Endothelial cell of umbilical vein (primary cell): Measurements from ENCODE around the gene C7orf33. TPM values are rescaled to one million over a fixed set of nuclear protein-coding genes. Genes with fewer than 3 reads are reported as not detected.

ENCODE experiments used
- BruUV-seq: library from RNA; stranded (reverse); fragments of 400-500 nt; replicated peaks from 2 replicates; lab custom pipeline; 2021; lab: Mats Ljungman, UMichigan
- CTCF ChIA-PET: fragments of 300-600, 350-600 bp; sonication (Branson Sonifier 250); formaldehyde crosslinking; loops from one replicate; lab custom pipeline; 2021; ENCODE audit warnings: antibody characterized with exemption, inconsistent platforms; lab: Charles Lee
- POLR2A ChIA-PET: fragments of 300-600, 350-600 bp; sonication (Branson Sonifier 250); formaldehyde crosslinking; loops from one replicate; lab custom pipeline; 2021; ENCODE audit warnings: antibody characterized with exemption, inconsistent platforms; lab: Charles Lee
- DNase-seq: peaks from one replicate; pipeline ENCODE4 v3.0.0-alpha.2; 2011; ENCODE audit warnings: low read depth, low spot score
- FAIRE-seq: peaks from 2 replicates; lab custom pipeline; 2011; peaks lifted over from hg19 to GRCh38; lab: Jason Lieb, UNC
- H2AFZ ChIP-seq: 2 replicates; pipeline ENCODE4 v1.6.0; 2012; ENCODE audit warnings: low read depth, low read length, control low read depth, inconsistent platforms
- H3K27ac ChIP-seq: 2 replicates; pipeline ENCODE4 v1.5.1; 2011; ENCODE audit warnings: low read depth, mild to moderate bottlenecking, control low read depth, low read length, moderate library complexity; ENCODE audit not compliant: insufficient read depth
- H3K27me3 ChIP-seq, 2 experiments: 2 replicates each; pipeline versions ENCODE4 v1.6.0 to v1.6.1; 2011; ENCODE audit warnings: low read length in 2 of 2, mixed read lengths in 1 of 2; ENCODE audit not compliant: control insufficient read depth in 2 of 2, insufficient read depth in 2 of 2
- H3K36me3 ChIP-seq, 2 experiments: 2 replicates in 1 of 2; 3 replicates in 1 of 2; pipeline ENCODE4 v1.5.1; 2011; ENCODE audit warnings: low read length in 2 of 2, mild to moderate bottlenecking in 1 of 2, moderate library complexity in 1 of 2; ENCODE audit not compliant: control insufficient read depth in 2 of 2, insufficient read depth in 2 of 2; ENCODE audit errors: extremely low read depth in 1 of 2
- H3K4me1 ChIP-seq: 3 replicates; pipeline ENCODE4 v1.5.1; 2011; ENCODE audit warnings: mild to moderate bottlenecking, low read length; ENCODE audit not compliant: control insufficient read depth, insufficient read depth; ENCODE audit errors: extremely low read depth
- H3K4me2 ChIP-seq: 2 replicates; pipeline ENCODE4 v1.6.1; 2011; ENCODE audit warnings: low read length, control low read depth, mixed read lengths; ENCODE audit not compliant: insufficient read depth
- H3K4me3 ChIP-seq, 3 experiments: fragments of 200-600 bp in 1 of 3; sonication (generic), shearing (Covaris generic) in 1 of 3; replicated peaks in 1 of 3; 2 replicates each; pipeline ENCODE4 v1.5.1; 2011 to 2016; ENCODE audit warnings: control low read depth in 3 of 3, low read length in 3 of 3, mild to moderate bottlenecking in 2 of 3, inconsistent platforms in 1 of 3, low read depth in 1 of 3, moderate library complexity in 1 of 3; ENCODE audit not compliant: insufficient read depth in 1 of 3
- H3K79me2 ChIP-seq: 2 replicates; pipeline ENCODE4 v1.6.0; 2012; ENCODE audit warnings: low read length, inconsistent platforms; ENCODE audit not compliant: control insufficient read depth, insufficient read depth
- H3K9ac ChIP-seq: replicated peaks from 2 replicates; pipeline ENCODE3; 2011; ENCODE audit warnings: low read length, control low read depth; ENCODE audit not compliant: insufficient read depth; ENCODE audit errors: extremely low read depth
- H3K9me1 ChIP-seq: replicated peaks from 3 replicates; pipeline ENCODE4 v1.6.0; 2011; ENCODE audit warnings: mild to moderate bottlenecking, low read length; ENCODE audit not compliant: control insufficient read depth, insufficient read depth; ENCODE audit errors: extremely low read depth
- H3K9me3 ChIP-seq: replicated peaks from 2 replicates; pipeline ENCODE4 v1.5.1; 2012; ENCODE audit warnings: low read length, inconsistent platforms; ENCODE audit not compliant: control insufficient read depth, insufficient read depth
- H4K20me1 ChIP-seq: replicated peaks from 2 replicates; pipeline ENCODE3; 2011; ENCODE audit warnings: mild to moderate bottlenecking, low read length; ENCODE audit not compliant: control insufficient read depth, insufficient read depth; ENCODE audit errors: extremely low read depth
- EZH2 ChIP-seq: IDR thresholded peaks from 2 replicates; pipeline ENCODE4 v1.6.1; 2012; ENCODE audit warnings: borderline replicate concordance, low read depth, mild to moderate bottlenecking, moderate library complexity, low read length, inconsistent platforms; ENCODE audit not compliant: severe bottlenecking
- FOS ChIP-seq: IDR thresholded peaks from 2 replicates; pipeline ENCODE4 v1.6.1; 2011; ENCODE audit warnings: mild to moderate bottlenecking, low read length, moderate library complexity, borderline replicate concordance; ENCODE audit not compliant: insufficient read depth
- GATA2 ChIP-seq: IDR thresholded peaks from 2 replicates; pipeline ENCODE4 v1.7.0; 2011; ENCODE audit warnings: low read depth, mild to moderate bottlenecking, moderate library complexity, mixed read lengths, low read length; ENCODE audit not compliant: insufficient read length, insufficient read depth
- JUN ChIP-seq: IDR thresholded peaks from 2 replicates; pipeline ENCODE4 v1.6.1; 2011; ENCODE audit warnings: borderline replicate concordance, low read depth; ENCODE audit not compliant: insufficient read length, insufficient read depth
- MYC ChIP-seq: IDR thresholded peaks from one replicate; pipeline ENCODE4 v1.6.1; 2011; ENCODE audit warnings: mild to moderate bottlenecking, low read depth, low read length
- POLR2A ChIP-seq: IDR thresholded peaks from 2 replicates; pipeline ENCODE4 v1.6.1; 2012; ENCODE audit warnings: low read depth, mild to moderate bottlenecking, control low read depth, low read length
- POLR2AphosphoS5 ChIP-seq: IDR thresholded peaks from 2 replicates; pipeline ENCODE4 v1.6.1; 2012; ENCODE audit warnings: low read depth, mild to moderate bottlenecking, control low read depth, low read length, moderate library complexity; ENCODE audit not compliant: insufficient read depth
- dilution Hi-C: fragments of 300-500 bp; cut with MboI; formaldehyde crosslinking; loops from one replicate; pipeline ENCODE4 v1.15.0; 2019; ENCODE audit warnings: low sequenced_read_pairs; ENCODE audit not compliant: extremely low pct_ligation_motif_present
- intact Hi-C: fragments of 100-400 bp; cut with micrococcal nuclease; formaldehyde crosslinking; loops from one replicate; pipeline ENCODE4 v1.10.0; 2022
- polyA plus RNA-seq, 4 experiments: library from polyadenylated mRNA; depleted of rRNA in 3 of 4; stranded (reverse) in 3 of 4; unstranded in 1 of 4; fragments of >200 nt; gene quantifications; 2 replicates each; pipeline versions ENCODE4 v1.2.1 to v1.2.3, GENCODE V29; 2011 to 2012; ENCODE audit warnings: missing spikeins in 1 of 4
- total RNA-seq: library from RNA; stranded (reverse); gene quantifications from 2 replicates; pipeline ENCODE4 v1.2.3, GENCODE V29; 2021
- TF ChIP-seq, protein P1 (sequence below), 2 donors: IDR thresholded peaks; 1 replicate in 1 of 2; 2 replicates in 1 of 2; pipeline ENCODE4 v1.5.1; 2011; ENCODE audit warnings: low read length in 2 of 2, mild to moderate bottlenecking in 2 of 2, moderate library complexity in 2 of 2, control low read depth in 1 of 2, inconsistent platforms in 1 of 2, low read depth in 1 of 2; ENCODE audit not compliant: insufficient read depth in 1 of 2; ENCODE audit errors: extremely low read depth in 1 of 2
- TF ChIP-seq, protein P2 (sequence below): IDR thresholded peaks from 2 replicates; pipeline ENCODE4 v1.6.1; 2011; ENCODE audit not compliant: insufficient read depth, insufficient read length

Gene C7orf33
- total and polyA plus RNA-seq, 2 donors (not counting 3 experiments of a cell fraction or from before 2014, with no cell fraction given) = not detected

DNA sequence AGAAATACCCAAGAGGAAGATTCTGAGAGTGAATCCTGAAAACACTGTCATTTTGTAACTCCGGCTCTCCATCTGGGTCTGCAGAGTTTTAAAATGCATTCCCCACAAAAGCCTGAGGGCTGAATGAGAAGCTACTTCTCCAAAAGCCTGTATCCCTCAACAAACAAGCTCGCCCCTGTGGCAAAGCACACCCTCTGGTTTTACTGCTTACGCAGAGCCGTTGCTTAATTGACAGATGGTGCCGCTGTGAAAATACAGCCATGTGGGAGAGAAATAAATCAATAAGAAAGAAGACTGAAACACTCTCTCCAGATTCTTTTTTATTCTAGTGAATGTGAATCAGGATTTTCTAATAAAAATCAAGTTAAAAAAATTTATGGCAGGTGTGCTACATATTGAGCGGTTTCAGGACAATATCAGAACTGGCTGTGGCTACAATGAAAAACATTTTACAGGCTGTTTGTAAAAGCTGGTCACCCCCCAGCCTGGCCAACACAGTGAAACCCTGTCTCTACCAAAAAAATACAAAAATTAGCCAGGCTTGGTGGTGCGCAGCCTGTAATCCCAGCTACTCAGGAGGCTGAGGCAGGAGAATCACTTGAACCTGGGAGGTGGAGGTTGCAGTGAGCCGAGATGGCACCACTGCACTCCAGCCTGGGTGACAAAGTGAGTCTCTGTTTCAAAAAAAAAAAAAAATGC, 32.5 kb downstream of the C7orf33 start:
- CTCF ChIA-PET = interaction anchor here (1.9 kb wide), 1 partner anchor 9 kb away, joined by 7 read pairs; no protein-coding TSS in a partner anchor

More for the DNA sequence above, 32.5 kb downstream of the C7orf33 start:
- Histone ChIP-seq H4K20me1 (no peaks in the 10 kb centered on the region), H3K27me3 (no peaks in the 10 kb centered on the region), H3K9me1 (no peaks in the 10 kb centered on the region), H3K36me3 (no peaks in the 10 kb centered on the region), H3K4me1 (no peaks in the 10 kb centered on the region), H3K4me3 (no peak overlapping the region), H3K79me2 (no peaks in the 10 kb centered on the region), H3K9me3 (no peaks in the 10 kb centered on the region), H3K9ac (no peak overlapping the region), H3K27ac (no peak overlapping the region), H2AFZ (no peak overlapping the region), H3K4me2 (no peak overlapping the region)
- POLR2A ChIA-PET = no interaction called here
- TF ChIP-seq, protein P1, sequence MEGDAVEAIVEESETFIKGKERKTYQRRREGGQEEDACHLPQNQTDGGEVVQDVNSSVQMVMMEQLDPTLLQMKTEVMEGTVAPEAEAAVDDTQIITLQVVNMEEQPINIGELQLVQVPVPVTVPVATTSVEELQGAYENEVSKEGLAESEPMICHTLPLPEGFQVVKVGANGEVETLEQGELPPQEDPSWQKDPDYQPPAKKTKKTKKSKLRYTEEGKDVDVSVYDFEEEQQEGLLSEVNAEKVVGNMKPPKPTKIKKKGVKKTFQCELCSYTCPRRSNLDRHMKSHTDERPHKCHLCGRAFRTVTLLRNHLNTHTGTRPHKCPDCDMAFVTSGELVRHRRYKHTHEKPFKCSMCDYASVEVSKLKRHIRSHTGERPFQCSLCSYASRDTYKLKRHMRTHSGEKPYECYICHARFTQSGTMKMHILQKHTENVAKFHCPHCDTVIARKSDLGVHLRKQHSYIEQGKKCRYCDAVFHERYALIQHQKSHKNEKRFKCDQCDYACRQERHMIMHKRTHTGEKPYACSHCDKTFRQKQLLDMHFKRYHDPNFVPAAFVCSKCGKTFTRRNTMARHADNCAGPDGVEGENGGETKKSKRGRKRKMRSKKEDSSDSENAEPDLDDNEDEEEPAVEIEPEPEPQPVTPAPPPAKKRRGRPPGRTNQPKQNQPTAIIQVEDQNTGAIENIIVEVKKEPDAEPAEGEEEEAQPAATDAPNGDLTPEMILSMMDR (IDR thresholded peaks at IDR 0.05; ENCODE audit: extremely low read depth in 1 of 2, insufficient read depth in 1 of 2, low read depth in 1 of 2, low read length in 2 of 2) = no peak
- TF ChIP-seq GATA2 (no peak), JUN (no peak), MYC (no peak), FOS (no peak), POLR2AphosphoS5 (no peak), POLR2A (no peak), EZH2 (no peak)
- TF ChIP-seq, protein P2, sequence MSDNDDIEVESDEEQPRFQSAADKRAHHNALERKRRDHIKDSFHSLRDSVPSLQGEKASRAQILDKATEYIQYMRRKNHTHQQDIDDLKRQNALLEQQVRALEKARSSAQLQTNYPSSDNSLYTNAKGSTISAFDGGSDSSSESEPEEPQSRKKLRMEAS = no peak
- intact Hi-C loops = no loop called here
- DNase-seq = no peak
- BruUV-seq = no TSS peak
- dilution Hi-C loops = no loop called here
- no peak for FAIRE-seq
